Adipocyte (in vitro differentiated cells): ENCODE results near the gene YIPF5.

Experiments used
- DNase-seq: peaks from one replicate; pipeline ENCODE4 v3.0.0-alpha.2; 2015; ENCODE audit warnings: low read depth
- H3K27me3 ChIP-seq: replicated peaks from 2 replicates; pipeline ENCODE4 v1.7.0; 2013; ENCODE audit warnings: mild to moderate bottlenecking, low read length, moderate library complexity; ENCODE audit not compliant: control insufficient read depth, insufficient read depth
- H3K36me3 ChIP-seq: 2 replicates; pipeline ENCODE4 v1.7.0; 2013; ENCODE audit warnings: low read length, mild to moderate bottlenecking, moderate library complexity; ENCODE audit not compliant: control insufficient read depth, insufficient read depth, severe bottlenecking
- H3K4me1 ChIP-seq: 2 replicates; pipeline ENCODE4 v1.7.0; 2013; ENCODE audit warnings: mild to moderate bottlenecking, low read length, moderate library complexity; ENCODE audit not compliant: control insufficient read depth, insufficient read depth
- H3K4me3 ChIP-seq: 2 replicates; pipeline ENCODE4 v1.7.0; 2013; ENCODE audit warnings: mild to moderate bottlenecking, low read length, moderate library complexity
- H3K9ac ChIP-seq: 2 replicates; pipeline ENCODE4 v1.7.0; 2013; ENCODE audit warnings: mild to moderate bottlenecking, low read length, moderate library complexity
- H3K9me3 ChIP-seq: 2 replicates; pipeline ENCODE4 v1.7.0; 2013; ENCODE audit warnings: mild to moderate bottlenecking, low read length, moderate library complexity; ENCODE audit not compliant: control insufficient read depth

Gene YIPF5

DNA sequence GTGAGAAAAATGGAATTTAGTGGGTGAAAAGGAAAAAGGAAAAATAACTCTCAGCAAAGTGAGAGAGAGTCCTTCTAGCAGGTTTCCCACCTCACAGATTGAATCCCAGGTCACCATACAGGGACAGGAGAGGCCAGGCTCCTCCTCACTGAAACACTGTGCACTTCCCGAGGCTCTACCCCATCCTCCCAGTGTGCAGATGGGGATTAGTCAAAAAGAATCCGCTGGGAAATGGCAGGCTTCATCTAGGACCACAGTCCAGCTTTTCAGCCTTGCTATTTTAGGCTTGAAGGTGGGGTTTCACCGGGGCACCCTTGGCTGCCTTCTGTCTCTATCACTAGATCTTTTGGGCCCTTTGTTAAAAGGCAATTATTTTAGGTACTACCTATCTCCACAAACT, 47.8 kb downstream of the YIPF5 start:
- Histone ChIP-seq H3K9me3 (no peaks in the 10 kb centered on the region), H3K4me3 (no peak overlapping the region), H3K36me3 (no peaks in the 10 kb centered on the region), H3K4me1 (peaks cover 20% of the 10 kb centered on the region), H3K27me3 (no peaks in the 10 kb centered on the region), H3K9ac (no peak overlapping the region)
- no peak for DNase-seq

DNA sequence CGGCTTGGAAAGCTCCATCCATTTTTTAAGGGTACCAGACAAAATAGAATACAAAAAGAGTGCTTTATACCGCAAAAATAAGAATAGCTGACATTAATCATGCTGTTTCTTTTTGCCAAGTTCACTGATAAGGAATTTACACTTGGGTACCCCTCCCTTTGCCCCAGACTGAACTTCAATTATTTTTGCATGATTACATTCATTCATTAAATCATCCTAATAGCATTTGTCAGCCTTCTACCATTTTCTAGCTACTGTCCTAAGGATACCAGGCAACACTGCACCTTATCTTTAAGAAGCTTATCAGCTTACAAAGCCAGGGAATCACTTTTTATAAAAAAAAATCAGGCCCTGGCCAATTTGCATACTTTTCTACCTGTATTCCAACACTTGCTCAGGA, 48.4 kb downstream of the YIPF5 start:
- H3K4me1 ChIP-seq = peaks cover 20% of the 10 kb centered on the region
- no peaks in the 10 kb centered on the region for H3K27me3 ChIP-seq
- H3K36me3 ChIP-seq = no peaks in the 10 kb centered on the region
- DNase-seq = no peak
- H3K9ac ChIP-seq = no peak overlapping the region
- no peaks in the 10 kb centered on the region for H3K9me3 ChIP-seq
- no peak overlapping the region for H3K4me3 ChIP-seq

DNA sequence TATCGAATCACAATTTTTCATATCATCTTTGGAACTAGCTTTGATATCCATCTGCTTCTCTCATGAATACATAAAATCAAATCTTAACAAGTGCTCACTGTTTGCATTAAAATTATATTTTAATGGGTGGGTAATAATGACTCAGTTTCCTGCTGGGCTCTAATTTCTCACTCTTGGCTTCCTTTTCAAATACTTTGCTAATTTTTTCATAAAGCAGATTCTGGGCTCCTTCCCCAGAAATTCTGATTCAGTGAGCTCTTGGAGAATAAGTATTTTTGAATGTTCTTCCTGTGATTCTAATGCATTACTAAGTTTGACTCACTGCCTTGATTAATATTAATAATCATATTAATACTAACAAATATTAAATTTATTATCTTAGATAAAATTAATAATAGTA, 48.9 kb downstream of the YIPF5 start:
- Histone ChIP-seq H3K36me3 (no peaks in the 10 kb centered on the region), H3K9me3 (no peaks in the 10 kb centered on the region), H3K4me3 (no peak overlapping the region), H3K9ac (no peak overlapping the region), H3K4me1 (peaks cover 20% of the 10 kb centered on the region), H3K27me3 (no peaks in the 10 kb centered on the region)
- DNase-seq = no peak

DNA sequence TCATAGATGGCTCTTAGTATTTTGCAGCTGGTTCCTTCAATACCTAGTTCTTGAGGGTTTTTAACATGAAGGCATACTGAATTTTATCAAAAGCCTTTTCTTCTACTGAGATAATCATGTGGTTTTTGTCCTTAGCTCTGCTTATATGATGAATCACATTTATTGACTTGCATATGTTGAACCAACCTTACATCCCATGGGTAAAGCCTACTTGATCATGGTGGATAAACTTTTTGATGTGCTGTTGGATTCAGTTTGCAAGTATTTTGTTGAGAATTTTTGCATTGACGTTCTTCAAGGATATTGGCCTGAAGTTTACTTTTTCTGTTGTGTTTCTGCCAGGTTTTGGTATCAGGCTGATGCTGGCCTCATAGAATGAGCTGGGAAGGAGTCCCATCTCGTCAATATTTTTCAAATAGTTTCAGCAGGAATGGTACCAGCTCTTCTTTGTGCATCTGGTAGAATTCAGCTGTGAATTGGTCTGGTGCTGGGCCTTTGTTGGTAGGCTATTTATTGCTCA, 49.7 kb downstream of the YIPF5 start:
- Histone ChIP-seq H3K4me3 (no peak overlapping the region), H3K27me3 (no peaks in the 10 kb centered on the region), H3K4me1 (peaks cover 20% of the 10 kb centered on the region), H3K9me3 (no peaks in the 10 kb centered on the region), H3K36me3 (no peaks in the 10 kb centered on the region), H3K9ac (no peak overlapping the region)
- no peak for DNase-seq

DNA sequence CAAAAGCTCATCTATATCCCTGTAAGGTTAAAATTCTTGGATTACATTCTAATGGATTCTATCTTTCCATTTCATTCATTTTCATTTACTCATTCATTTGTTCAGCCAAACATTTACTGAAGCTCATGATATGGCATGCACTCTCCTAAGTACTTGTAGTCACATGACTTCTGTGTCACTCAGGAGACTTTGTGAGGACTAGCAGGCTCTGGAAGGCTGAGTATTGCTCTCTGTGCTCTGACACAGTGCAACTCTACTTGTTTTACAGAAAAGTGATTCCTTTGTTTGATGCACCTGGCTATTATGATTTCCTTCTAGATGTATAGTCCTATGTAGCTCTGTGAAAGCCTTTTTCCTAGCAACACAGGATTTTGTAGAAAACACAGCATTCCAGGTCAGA, 53.0 kb downstream of the YIPF5 start:
- H3K36me3 ChIP-seq = no peaks in the 10 kb centered on the region
- H3K4me3 ChIP-seq = no peak overlapping the region
- no peaks in the 10 kb centered on the region for H3K9me3 ChIP-seq
- no peaks in the 10 kb centered on the region for H3K27me3 ChIP-seq
- H3K9ac ChIP-seq = no peak overlapping the region
- no peak for DNase-seq
- peaks cover 12% of the 10 kb centered on the region for H3K4me1 ChIP-seq

DNA sequence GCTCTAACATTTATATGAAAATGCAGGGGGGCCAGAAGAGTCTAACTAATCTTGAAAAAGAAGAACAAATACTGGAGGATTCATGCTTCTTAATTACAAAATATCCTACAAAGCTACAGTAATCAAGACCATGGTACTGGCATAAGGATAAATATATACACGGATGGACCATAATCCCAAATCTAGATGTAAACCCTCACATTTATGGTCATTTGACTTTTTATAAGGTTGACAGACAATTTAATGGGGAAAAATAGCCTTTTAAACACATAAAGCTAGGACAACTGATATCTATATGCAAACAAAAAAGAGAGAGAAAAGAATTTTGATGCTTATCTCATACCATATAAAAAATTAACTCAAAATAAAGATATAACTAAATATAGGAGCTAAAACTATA, 55.9 kb downstream of the YIPF5 start:
- Histone ChIP-seq H3K36me3 (no peaks in the 10 kb centered on the region), H3K4me3 (no peak overlapping the region), H3K9me3 (peaks cover 4% of the 10 kb centered on the region), H3K4me1 (no peaks in the 10 kb centered on the region), H3K27me3 (no peaks in the 10 kb centered on the region), H3K9ac (no peak overlapping the region)
- DNase-seq = no peak
